ENCODE data around the gene LRRC43.

LRRC43 gene

DNA sequence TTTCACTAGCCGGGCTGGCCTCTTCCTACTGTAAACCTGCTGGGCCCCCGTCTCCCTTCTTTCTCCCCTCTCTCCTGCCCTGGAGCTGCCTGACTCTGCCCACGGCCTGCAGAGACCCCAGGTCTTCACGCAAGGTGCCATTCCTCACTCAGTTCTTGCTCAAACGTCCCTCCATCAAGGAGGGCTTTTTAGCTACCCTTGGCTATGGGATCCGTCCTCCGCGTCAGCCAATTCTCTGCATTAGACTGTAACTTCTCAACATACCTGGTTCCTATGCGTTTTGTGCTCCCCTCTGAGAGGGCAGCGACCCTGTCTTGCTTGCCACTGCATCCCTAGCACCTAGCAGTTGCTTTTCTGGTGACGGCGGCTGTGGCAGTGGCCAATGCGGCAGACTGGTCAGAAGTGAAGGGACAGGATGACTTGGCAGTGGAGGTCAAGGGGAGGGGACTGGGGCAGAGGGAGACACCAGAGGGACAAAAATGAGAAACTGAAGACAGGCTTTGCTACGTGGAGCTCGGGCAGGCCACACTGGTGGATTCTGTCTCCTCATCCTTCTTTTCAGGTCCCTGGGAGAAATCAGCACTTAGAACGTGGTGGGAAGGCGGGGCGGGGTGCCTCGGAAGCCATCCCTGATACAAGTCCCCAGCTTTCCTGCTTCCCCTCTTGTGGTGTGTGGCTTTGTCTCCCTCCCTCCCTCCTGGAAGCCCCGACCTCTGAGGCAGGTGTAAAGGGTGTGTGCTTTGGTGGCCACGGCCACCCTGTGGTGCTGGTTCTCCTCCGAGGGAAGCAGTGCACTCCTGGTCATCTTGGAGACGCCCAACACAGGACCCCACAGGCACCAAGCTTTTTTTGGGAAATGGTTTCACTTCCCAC is 22.4 kb downstream of the LRRC43 start:
- DNase-seq (ENCODE audit: low read depth) = no peak
- no peak overlapping the region for H3K4me3 ChIP-seq (ENCODE audit: low read length)
- TF ChIP-seq CTCF (IDR thresholded peaks at IDR 0.05; ENCODE audit: insufficient read depth, low read depth, low read length, missing control alignments) = no peak

GRCh38 chr12:122206111-122206881 is 23.4 kb downstream of the LRRC43 start:
- DNase-seq (ENCODE audit: low read depth) = no peak
- H3K4me3 ChIP-seq (ENCODE audit: low read length) = no peak overlapping the region
- no peak for TF ChIP-seq CTCF (IDR thresholded peaks at IDR 0.05; ENCODE audit: insufficient read depth, low read depth, low read length, missing control alignments)

DNA sequence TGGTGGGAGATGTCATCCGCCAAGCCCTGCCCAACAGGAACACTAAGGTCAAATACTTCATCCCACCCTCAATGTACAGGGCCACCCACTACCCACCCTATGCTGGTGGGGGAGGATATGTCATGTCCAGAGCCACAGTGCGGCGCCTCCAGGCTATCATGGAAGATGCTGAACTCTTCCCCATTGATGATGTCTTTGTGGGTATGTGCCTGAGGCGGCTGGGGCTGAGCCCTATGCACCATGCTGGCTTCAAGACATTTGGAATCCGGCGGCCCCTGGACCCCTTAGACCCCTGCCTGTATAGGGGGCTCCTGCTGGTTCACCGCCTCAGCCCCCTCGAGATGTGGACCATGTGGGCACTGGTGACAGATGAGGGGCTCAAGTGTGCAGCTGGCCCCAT is 24.1 kb downstream of the LRRC43 start:
- no peak for DNase-seq (ENCODE audit: low read depth)
- no peak for TF ChIP-seq CTCF (IDR thresholded peaks at IDR 0.05; ENCODE audit: insufficient read depth, low read depth, low read length, missing control alignments)
- no peak overlapping the region for H3K4me3 ChIP-seq (ENCODE audit: low read length)

- no peak for DNase-seq (ENCODE audit: low read depth)
Observed at GRCh38 chr12:122207391-122207790, 24.5 kb downstream of the LRRC43 start.

GRCh38 chr12:122208073-122208820 is 25.3 kb downstream of the LRRC43 start:
- no peak overlapping the region for H3K4me3 ChIP-seq (ENCODE audit: low read length)
- no peak for DNase-seq (ENCODE audit: low read depth)
- TF ChIP-seq CTCF (IDR thresholded peaks at IDR 0.05; ENCODE audit: insufficient read depth, low read depth, low read length, missing control alignments) = no peak

More at GRCh38 chr12:122207391-122207790, 24.5 kb downstream of the LRRC43 start:
- H3K4me3 ChIP-seq (ENCODE audit: low read length) = no peak overlapping the region
- no peak for TF ChIP-seq CTCF (IDR thresholded peaks at IDR 0.05; ENCODE audit: insufficient read depth, low read depth, low read length, missing control alignments)

DNA sequence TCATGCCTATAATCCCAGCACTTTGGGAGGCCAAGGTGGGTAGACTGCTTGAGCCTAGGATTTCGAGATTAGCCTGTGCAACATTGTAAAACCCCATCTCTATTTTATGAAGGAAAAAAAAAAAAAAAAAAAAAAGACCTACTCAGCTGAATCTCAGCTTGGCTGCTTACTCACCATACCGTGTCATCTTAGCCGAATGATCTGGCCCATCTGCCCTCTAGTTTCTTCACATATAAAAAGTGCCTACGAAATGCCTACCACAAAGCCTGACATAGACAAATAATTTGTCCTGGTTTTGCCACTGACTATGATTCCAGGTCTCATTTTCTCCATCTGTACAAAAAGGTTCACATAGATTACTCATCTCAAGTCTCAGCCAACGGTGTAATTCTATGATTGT is 32.8 kb downstream of the LRRC43 start:
- H3K4me3 ChIP-seq (ENCODE audit: low read length) = no peak overlapping the region
- DNase-seq (ENCODE audit: low read depth) = peak; percentile 23
- TF ChIP-seq CTCF (IDR thresholded peaks at IDR 0.05; ENCODE audit: insufficient read depth, low read depth, low read length, missing control alignments) = no peak

Data from epithelial cell of esophagus (primary cell).